Activated T-cell treated with anti-CD3 and anti-CD28 coated beads for 24 hours (primary cell): ENCODE results near the gene CAPN11.

Experiments
- DNase-seq: peaks from one replicate; pipeline ENCODE4 v3.0.0-alpha.2; 2020; ENCODE audit warnings: low read depth

Gene CAPN11

GRCh38 chr6:44156494-44157151, 2.0 kb upstream of the CAPN11 start:
- no peak for DNase-seq

- DNase-seq, result no peak
Measured at GRCh38 chr6:44157152-44157521, 1.5 kb upstream of the CAPN11 start.

GRCh38 chr6:44161997-44162338, 3.3 kb downstream of the CAPN11 start:
- no peak for DNase-seq

GRCh38 chr6:44162876-44163625, 4.4 kb downstream of the CAPN11 start:
- no peak for DNase-seq

GRCh38 chr6:44166116-44166515, 7.5 kb downstream of the CAPN11 start:
- DNase-seq, result no peak

- no peak for DNase-seq
Measured at GRCh38 chr6:44166591-44167184, 8.1 kb downstream of the CAPN11 start.

- DNase-seq, result no peak
Measured at GRCh38 chr6:44167567-44167966, 8.9 kb downstream of the CAPN11 start.

GRCh38 chr6:44169154-44169553, 10.5 kb downstream of the CAPN11 start:
- DNase-seq, result no peak

- DNase-seq, result no peak
Measured at GRCh38 chr6:44169886-44170570, 11.4 kb downstream of the CAPN11 start.

- no peak for DNase-seq
Measured at GRCh38 chr6:44171899-44172546, 13.4 kb downstream of the CAPN11 start.

- peak; percentile 72 for DNase-seq
Measured at GRCh38 chr6:44172731-44173500, 14.3 kb downstream of the CAPN11 start.

GRCh38 chr6:44176130-44176761, 17.6 kb downstream of the CAPN11 start:
- no peak for DNase-seq

GRCh38 chr6:44176762-44177509, 18.3 kb downstream of the CAPN11 start:
- DNase-seq, result no peak

- no peak for DNase-seq
Measured at GRCh38 chr6:44177691-44178423, 19.2 kb downstream of the CAPN11 start.

- DNase-seq, result no peak
Measured at GRCh38 chr6:44178424-44179071, 19.9 kb downstream of the CAPN11 start.

- DNase-seq, result no peak
Measured at GRCh38 chr6:44179072-44179536, 20.5 kb downstream of the CAPN11 start.

- DNase-seq, result no peak
Measured at GRCh38 chr6:44179648-44180047, 21.0 kb downstream of the CAPN11 start.

GRCh38 chr6:44180406-44180805, 21.8 kb downstream of the CAPN11 start:
- DNase-seq, result no peak

- DNase-seq, result no peak
Measured at GRCh38 chr6:44180886-44181285, 22.3 kb downstream of the CAPN11 start.
